Measurements from ENCODE around the gene FBXO33.

FBXO33 gene

GRCh38 chr14:39432179-39432618 is at the start of gene FBXO33:
Gene FBXO33, minus strand, starts transcription at chr14:39432433. Its CDS starts 271 bp downstream, at chr14:39432162.
- no peak for TF ChIP-seq CTCF (IDR thresholded peaks at IDR 0.05; ENCODE audit: extremely low read depth, missing control alignments)
- peak; percentile 98 for DNase-seq (ENCODE audit: low spot score)

GRCh38 chr14:39474416-39474911 is 42.2 kb upstream of the FBXO33 start:
- TF ChIP-seq CTCF (IDR thresholded peaks at IDR 0.05; ENCODE audit: extremely low read depth, missing control alignments) = no peak
- peak; percentile 29 for DNase-seq (ENCODE audit: low spot score)

GRCh38 chr14:39472078-39472477 is 39.8 kb upstream of the FBXO33 start:
- no peak for TF ChIP-seq CTCF (IDR thresholded peaks at IDR 0.05; ENCODE audit: extremely low read depth, missing control alignments)
- DNase-seq (ENCODE audit: low spot score) = no peak

- TF ChIP-seq CTCF (IDR thresholded peaks at IDR 0.05; ENCODE audit: extremely low read depth, missing control alignments) = peak; percentile 60
- peak; percentile 32 for DNase-seq (ENCODE audit: low spot score)
Observed at GRCh38 chr14:39469094-39469710, 37.0 kb upstream of the FBXO33 start.

GRCh38 chr14:39467889-39468524 is 35.8 kb upstream of the FBXO33 start:
- TF ChIP-seq CTCF (IDR thresholded peaks at IDR 0.05; ENCODE audit: extremely low read depth, missing control alignments) = peak; percentile 55
- no peak for DNase-seq (ENCODE audit: low spot score)

- TF ChIP-seq CTCF (IDR thresholded peaks at IDR 0.05; ENCODE audit: extremely low read depth, missing control alignments) = no peak
Observed at GRCh38 chr14:39459795-39460478, 27.7 kb upstream of the FBXO33 start.

GRCh38 chr14:39456702-39457250 is 24.5 kb upstream of the FBXO33 start:
- no peak for TF ChIP-seq CTCF (IDR thresholded peaks at IDR 0.05; ENCODE audit: extremely low read depth, missing control alignments)
- no peak for DNase-seq (ENCODE audit: low spot score)

More at GRCh38 chr14:39459795-39460478, 27.7 kb upstream of the FBXO33 start:
- DNase-seq (ENCODE audit: low spot score) = no peak

All from GM20000 (cell line).